B cell (primary cell): Measurements from ENCODE around the gene CNMD. TPM values are rescaled to one million over a fixed set of nuclear protein-coding genes. Genes with fewer than 3 reads are reported as not detected.

Source experiments
- ATAC-seq: fragments of 200-7000 bp; cut with Tn5 transposase; one replicate; pipeline ENCODE4 v1.10.0; 2021; ENCODE audit warnings: low read depth, mild to moderate bottlenecking, moderate number of reproducible peaks, moderate library complexity
- CTCF ChIA-PET: fragments of 350-600 bp; sonication (Branson Sonifier 250); formaldehyde crosslinking; loops from one replicate; lab custom pipeline; 2021; ENCODE audit warnings: antibody characterized with exemption, inconsistent platforms; lab: Charles Lee
- POLR2A ChIA-PET: fragments of 350-600 bp; sonication (Branson Sonifier 250); formaldehyde crosslinking; loops from one replicate; lab custom pipeline; 2021; ENCODE audit warnings: antibody characterized with exemption; lab: Charles Lee
- DNase-seq: peaks from one replicate; pipeline ENCODE4 v3.0.0; 2013
- H2AFZ ChIP-seq: 2 replicates; pipeline ENCODE4 v1.6.1; 2012; ENCODE audit warnings: mild to moderate bottlenecking, low read depth, low read length; ENCODE audit not compliant: insufficient read depth, poor library complexity, severe bottlenecking
- H3K27ac ChIP-seq, 2 donors: 1 replicate in 1 of 2; 2 replicates in 1 of 2; pipeline ENCODE4 v1.5.1; 2012 to 2013; ENCODE audit warnings: low read length in 2 of 2, mild to moderate bottlenecking in 2 of 2, moderate library complexity in 1 of 2
- H3K27me3 ChIP-seq, 4 experiments: fragments of 200-600 bp in 1 of 4; sonication (generic) in 1 of 4; replicated peaks in 1 of 4; 1 replicate in 2 of 4; 2 replicates in 2 of 4; pipeline versions ENCODE4 v1.6.1 to v1.7.0; 2013 to 2016; ENCODE audit warnings: low read length in 3 of 4, mild to moderate bottlenecking in 2 of 4, mixed read lengths in 1 of 4, moderate library complexity in 1 of 4; ENCODE audit not compliant: insufficient read depth in 4 of 4, control insufficient read depth in 3 of 4; ENCODE audit errors: control extremely low read depth in 1 of 4
- H3K36me3 ChIP-seq, 2 experiments: replicated peaks in 1 of 2; 1 replicate in 1 of 2; 2 replicates in 1 of 2; pipeline versions ENCODE4 v1.6.1 to v1.7.1; 2013; ENCODE audit warnings: low read length in 1 of 2; ENCODE audit not compliant: insufficient read depth in 2 of 2, control insufficient read depth in 1 of 2; ENCODE audit errors: control extremely low read depth in 1 of 2, extremely low read depth in 1 of 2
- H3K4me1 ChIP-seq, 2 donors: fragments of 200-600 bp in 1 of 2; sonication (generic) in 1 of 2; 1 replicate in 1 of 2; 2 replicates in 1 of 2; pipeline versions ENCODE4 v1.5.1 to v1.6.1; 2013 to 2017; ENCODE audit warnings: low read length in 2 of 2; ENCODE audit not compliant: control insufficient read depth in 2 of 2, insufficient read depth in 2 of 2
- H3K4me2 ChIP-seq: replicated peaks from 2 replicates; pipeline ENCODE3; 2012; ENCODE audit warnings: mild to moderate bottlenecking, low read depth, low read length; ENCODE audit not compliant: poor library complexity, severe bottlenecking
- H3K4me3 ChIP-seq, 5 experiments: fragments of 200-600 bp in 1 of 5; sonication (generic) in 1 of 5; 1 replicate in 3 of 5; 2 replicates in 2 of 5; pipeline versions ENCODE4 v1.5.1 to v1.7.0; 2011 to 2016; ENCODE audit warnings: low read length in 4 of 5, mild to moderate bottlenecking in 4 of 5, low read depth in 2 of 5, control low read depth in 1 of 5, moderate library complexity in 1 of 5; ENCODE audit not compliant: insufficient read depth in 1 of 5; ENCODE audit errors: control extremely low read depth in 1 of 5, extremely low read depth in 1 of 5
- H3K79me2 ChIP-seq: fragments of 200-600 bp; sonication (generic); one replicate; pipeline ENCODE4 v1.6.0; 2016; ENCODE audit warnings: low read length; ENCODE audit not compliant: control insufficient read depth, insufficient read depth
- H3K9ac ChIP-seq: fragments of 200-600 bp; sonication (generic); 2 replicates; pipeline ENCODE4 v1.6.1; 2017; ENCODE audit warnings: mild to moderate bottlenecking, low read length, moderate library complexity
- H3K9me3 ChIP-seq, 3 donors: one replicate each; pipeline versions ENCODE4 v1.6.1 to v1.7.1; 2013; ENCODE audit warnings: low read length in 2 of 3; ENCODE audit not compliant: control insufficient read depth in 2 of 3, insufficient read depth in 1 of 3; ENCODE audit errors: control extremely low read depth in 1 of 3
- H4K20me1 ChIP-seq: 2 replicates; pipeline ENCODE4 v1.6.0; 2012; ENCODE audit warnings: mild to moderate bottlenecking, low read length; ENCODE audit not compliant: insufficient read depth, control insufficient read depth, poor library complexity, severe bottlenecking
- H3K27ac Mint-ChIP-seq: one replicate; pipeline ENCODE4 v1.8.0; 2021; ENCODE audit warnings: mixed read lengths
- H3K27me3 Mint-ChIP-seq: one replicate; pipeline ENCODE4 v1.8.0; 2021; ENCODE audit warnings: mixed read lengths
- H3K4me1 Mint-ChIP-seq: one replicate; pipeline ENCODE4 v1.8.0; 2021; ENCODE audit warnings: mixed read lengths
- H3K4me3 Mint-ChIP-seq: one replicate; pipeline ENCODE4 v1.8.0; 2021; ENCODE audit warnings: mixed read lengths
- H3K9me3 Mint-ChIP-seq: one replicate; pipeline ENCODE4 v1.8.0; 2022; ENCODE audit warnings: mixed read lengths; ENCODE audit not compliant: insufficient read depth
- CTCF ChIP-seq: fragments of 200-600 bp; IDR thresholded peaks from one replicate; pipeline ENCODE4 v1.8.0; 2022; ENCODE audit warnings: antibody characterized with exemption, mild to moderate bottlenecking
- EZH2 ChIP-seq: IDR thresholded peaks from 2 replicates; pipeline ENCODE4 v1.6.1; 2012; ENCODE audit warnings: borderline replicate concordance, low read depth, mild to moderate bottlenecking, moderate library complexity, low read length; ENCODE audit not compliant: insufficient read depth, poor library complexity, severe bottlenecking
- WGBS: methylation state at CpG from one replicate; pipeline ENCODE4 v1.1.5; 2013; ENCODE audit warnings: missing lambda C conversion rate; ENCODE audit not compliant: insufficient coverage; 5-methylcytosine and 5-hydroxymethylcytosine counted together
- intact Hi-C: fragments of 100-400 bp; cut with micrococcal nuclease; formaldehyde crosslinking; loops from one replicate; pipeline ENCODE4 v1.10.0; 2022
- polyA plus RNA-seq: library from polyadenylated mRNA; depleted of rRNA; stranded (reverse); fragments of >200 nt; gene quantifications from 2 replicates; pipeline ENCODE4 v1.2.3, GENCODE V29; 2012
- total RNA-seq, 2 donors: library from RNA; stranded (reverse); fragments of 120-200 nt in 1 of 2; gene quantifications; 1 replicate in 1 of 2; 2 replicates in 1 of 2; pipeline versions ENCODE4 v1.2.3 to v1.2.4, GENCODE V29; 2013 to 2022

Gene CNMD
- total and polyA plus RNA-seq, 2 donors (not counting 1 experiment from before 2014, with no cell fraction given) = not detected

- H2AFZ ChIP-seq = no peak overlapping the region
- ChIA-PET CTCF (no interaction called here), POLR2A (no interaction called here)
- no peak overlapping the region for H3K9ac ChIP-seq
- intact Hi-C loops = no loop called here
- H3K4me1 Mint-ChIP-seq = no peaks in the 10 kb centered on the region
- no peaks in the 10 kb centered on the region for H4K20me1 ChIP-seq
- no peaks in the 10 kb centered on the region for H3K79me2 ChIP-seq
- DNase-seq (no peak), ATAC-seq (no peak)
- peaks cover 24% of the 10 kb centered on the region for H3K27me3 Mint-ChIP-seq
- no CpG with 5 or more reads among the region's 2 CpGs for WGBS
- H3K9me3 Mint-ChIP-seq = no peaks in the 10 kb centered on the region
- no peak overlapping the region for H3K4me3 Mint-ChIP-seq
- no peak overlapping the region for H3K27ac Mint-ChIP-seq
- no peaks in the 10 kb centered on the region for H3K4me1 ChIP-seq
- TF ChIP-seq CTCF (no peak), EZH2 (no peak)
- H3K36me3 ChIP-seq = no peaks in the 10 kb centered on the region
- H3K4me3 ChIP-seq = no peak overlapping the region
- no peak overlapping the region for H3K27ac ChIP-seq
- no peaks in the 10 kb centered on the region for H3K9me3 ChIP-seq
- no peak overlapping the region for H3K4me2 ChIP-seq
- peaks cover 0 to 8% (median 0%) of the 10 kb centered on the region in 4 experiments for H3K27me3 ChIP-seq
Measured at GRCh38 chr13:52780611-52781010, 41.0 kb upstream of the CNMD start.

DNA sequence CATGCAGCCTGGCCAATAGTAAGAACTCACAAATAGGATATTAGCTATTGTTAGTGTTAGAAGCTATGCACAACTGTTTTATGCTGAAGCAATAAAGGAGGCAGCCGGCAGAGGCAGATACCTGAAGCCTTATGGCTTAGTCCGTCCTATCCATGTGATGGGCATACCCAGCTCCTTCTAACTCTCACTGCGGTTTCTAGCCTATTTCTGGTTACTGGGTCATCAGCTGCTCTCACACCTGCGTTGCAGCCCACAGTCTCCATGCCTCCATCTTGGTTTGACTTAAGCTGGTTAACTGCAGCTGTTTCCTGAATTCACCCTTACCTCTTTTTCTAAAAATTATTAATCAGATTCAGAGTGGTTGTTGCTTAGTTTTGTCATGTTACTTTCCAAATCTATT, 40.5 kb upstream of the CNMD start:
- Histone ChIP-seq H3K27me3 (peaks cover 0 to 8% (median 0%) of the 10 kb centered on the region in 4 experiments), H3K9me3 (no peaks in the 10 kb centered on the region), H3K36me3 (no peaks in the 10 kb centered on the region), H3K9ac (no peak overlapping the region), H4K20me1 (no peaks in the 10 kb centered on the region), H3K27ac (no peak overlapping the region), H3K4me2 (no peak overlapping the region), H3K4me1 (no peaks in the 10 kb centered on the region), H3K4me3 (no peak overlapping the region), H2AFZ (no peak overlapping the region), H3K79me2 (no peaks in the 10 kb centered on the region)
- WGBS = 83% methylated on average over 4 of the region's 4 CpGs
- no peak for TF ChIP-seq CTCF
- no peaks in the 10 kb centered on the region for H3K4me1 Mint-ChIP-seq
- no peak overlapping the region for H3K27ac Mint-ChIP-seq
- POLR2A ChIA-PET = no interaction called here
- ATAC-seq (no peak), DNase-seq (no peak)
- no peaks in the 10 kb centered on the region for H3K9me3 Mint-ChIP-seq
- H3K27me3 Mint-ChIP-seq = peaks cover 26% of the 10 kb centered on the region
- no peak overlapping the region for H3K4me3 Mint-ChIP-seq
- intact Hi-C loops = no loop called here
- CTCF ChIA-PET = no interaction called here
